Keratinocyte (primary cell): ENCODE results near the gene RAPGEF4. TPM values are rescaled to one million over a fixed set of nuclear protein-coding genes. Genes with fewer than 3 reads are reported as not detected.

Experiments used
- DNase-seq: peaks from one replicate; pipeline ENCODE4 v3.0.0-alpha.2; 2011; ENCODE audit warnings: low read depth, missing footprints, low spot score
- FAIRE-seq: peaks from 2 replicates; lab custom pipeline; 2011; peaks lifted over from hg19 to GRCh38; lab: Jason Lieb, UNC
- H2AFZ ChIP-seq: 2 replicates; pipeline ENCODE4 v1.6.0; 2012; ENCODE audit warnings: low read length, control low read depth, inconsistent platforms; ENCODE audit not compliant: control insufficient read depth
- H3K27ac ChIP-seq: 2 replicates; pipeline ENCODE4 v1.5.1; 2011; ENCODE audit warnings: low read length; ENCODE audit not compliant: control insufficient read depth, insufficient read depth
- H3K27me3 ChIP-seq: 3 replicates; pipeline ENCODE4 v1.6.0; 2011; ENCODE audit warnings: low read length; ENCODE audit not compliant: control insufficient read depth, insufficient read depth; ENCODE audit errors: extremely low read depth
- H3K36me3 ChIP-seq, 2 experiments: 2 replicates in 1 of 2; 3 replicates in 1 of 2; pipeline ENCODE4 v1.5.1; 2011; ENCODE audit warnings: low read length in 2 of 2, mild to moderate bottlenecking in 1 of 2; ENCODE audit not compliant: control insufficient read depth in 2 of 2, insufficient read depth in 2 of 2; ENCODE audit errors: extremely low read depth in 1 of 2
- H3K4me1 ChIP-seq: 3 replicates; pipeline ENCODE4 v1.5.1; 2011; ENCODE audit warnings: low read length; ENCODE audit not compliant: control insufficient read depth, insufficient read depth; ENCODE audit errors: extremely low read depth
- H3K4me2 ChIP-seq: 3 replicates; pipeline ENCODE4 v1.6.0; 2011; ENCODE audit warnings: low read depth, low read length; ENCODE audit not compliant: control insufficient read depth, insufficient read depth; ENCODE audit errors: extremely low read depth
- H3K4me3 ChIP-seq, 3 experiments: fragments of 200-600 bp in 1 of 3; sonication (generic) in 1 of 3; 2 replicates in 2 of 3; 3 replicates in 1 of 3; pipeline ENCODE4 v1.5.1; 2011 to 2016; ENCODE audit warnings: low read length in 3 of 3, mild to moderate bottlenecking in 3 of 3, control low read depth in 2 of 3, inconsistent platforms in 1 of 3, low read depth in 1 of 3, mixed read lengths in 1 of 3, mixed run types in 1 of 3, moderate library complexity in 1 of 3; ENCODE audit not compliant: control insufficient read depth in 2 of 3, insufficient read depth in 2 of 3; ENCODE audit errors: extremely low read depth in 1 of 3
- H3K79me2 ChIP-seq: 2 replicates; pipeline ENCODE4 v1.6.0; 2012; ENCODE audit warnings: low read length; ENCODE audit not compliant: control insufficient read depth, insufficient read depth
- H3K9ac ChIP-seq: 3 replicates; pipeline ENCODE4 v1.6.0; 2011; ENCODE audit warnings: low read length; ENCODE audit not compliant: control insufficient read depth, insufficient read depth; ENCODE audit errors: extremely low read depth
- H3K9me1 ChIP-seq: 3 replicates; pipeline ENCODE4 v1.6.0; 2011; ENCODE audit warnings: low read length; ENCODE audit not compliant: control insufficient read depth, insufficient read depth; ENCODE audit errors: extremely low read depth
- H3K9me3 ChIP-seq: 2 replicates; pipeline ENCODE4 v1.5.1; 2012; ENCODE audit warnings: low read depth, low read length; ENCODE audit not compliant: control insufficient read depth
- H4K20me1 ChIP-seq: 3 replicates; pipeline ENCODE4 v1.6.0; 2011; ENCODE audit warnings: low read length; ENCODE audit not compliant: control insufficient read depth, insufficient read depth; ENCODE audit errors: extremely low read depth
- EZH2 ChIP-seq: IDR thresholded peaks from one replicate; pipeline ENCODE4 v1.6.1; 2012; ENCODE audit warnings: inconsistent platforms, mild to moderate bottlenecking, low read length, moderate library complexity
- dilution Hi-C: fragments of 300-500 bp; cut with MboI; formaldehyde crosslinking; loops from one replicate; pipeline ENCODE4 v1.7.0; 2020; ENCODE audit warnings: low sequenced_read_pairs; ENCODE audit not compliant: extremely low pct_ligation_motif_present
- polyA plus RNA-seq, 5 experiments: library from polyadenylated mRNA; depleted of rRNA in 3 of 5; stranded (reverse) in 3 of 5; stranded (forward) in 1 of 5; unstranded in 1 of 5; fragments of >200 nt; gene quantifications; 1 replicate in 1 of 5; 2 replicates in 3 of 5; 3 replicates in 1 of 5; pipeline versions ENCODE4 v1.2.1 to v1.2.3, GENCODE V29; 2011 to 2012; ENCODE audit warnings: missing spikeins in 2 of 5, low read depth in 1 of 5, low replicate concordance in 1 of 5
- TF ChIP-seq, protein P1 (sequence below), 3 experiments: IDR thresholded peaks in 1 of 3; conservative IDR thresholded peaks in 1 of 3; optimal IDR thresholded peaks in 1 of 3; 2 replicates in 2 of 3; 3 replicates in 1 of 3; pipeline versions ENCODE3 to v1.5.1; 2011; ENCODE audit warnings: low read length in 3 of 3, mild to moderate bottlenecking in 3 of 3, moderate library complexity in 2 of 3, control low read depth in 1 of 3, inconsistent platforms in 1 of 3; ENCODE audit not compliant: insufficient read depth in 2 of 3; ENCODE audit errors: extremely low read depth in 1 of 3

RAPGEF4 gene
- polyA plus RNA-seq, 1 donor (not counting 4 experiments of a cell fraction or from before 2014, with no cell fraction given) = 1.6 TPM

GRCh38 chr2:172953411-172953810 is 217.8 kb downstream of the RAPGEF4 start:
- dilution Hi-C loops = no loop called here
- no peak overlapping the region for H3K4me2 ChIP-seq
- no peak overlapping the region for H3K27ac ChIP-seq
- TF ChIP-seq, protein P1, sequence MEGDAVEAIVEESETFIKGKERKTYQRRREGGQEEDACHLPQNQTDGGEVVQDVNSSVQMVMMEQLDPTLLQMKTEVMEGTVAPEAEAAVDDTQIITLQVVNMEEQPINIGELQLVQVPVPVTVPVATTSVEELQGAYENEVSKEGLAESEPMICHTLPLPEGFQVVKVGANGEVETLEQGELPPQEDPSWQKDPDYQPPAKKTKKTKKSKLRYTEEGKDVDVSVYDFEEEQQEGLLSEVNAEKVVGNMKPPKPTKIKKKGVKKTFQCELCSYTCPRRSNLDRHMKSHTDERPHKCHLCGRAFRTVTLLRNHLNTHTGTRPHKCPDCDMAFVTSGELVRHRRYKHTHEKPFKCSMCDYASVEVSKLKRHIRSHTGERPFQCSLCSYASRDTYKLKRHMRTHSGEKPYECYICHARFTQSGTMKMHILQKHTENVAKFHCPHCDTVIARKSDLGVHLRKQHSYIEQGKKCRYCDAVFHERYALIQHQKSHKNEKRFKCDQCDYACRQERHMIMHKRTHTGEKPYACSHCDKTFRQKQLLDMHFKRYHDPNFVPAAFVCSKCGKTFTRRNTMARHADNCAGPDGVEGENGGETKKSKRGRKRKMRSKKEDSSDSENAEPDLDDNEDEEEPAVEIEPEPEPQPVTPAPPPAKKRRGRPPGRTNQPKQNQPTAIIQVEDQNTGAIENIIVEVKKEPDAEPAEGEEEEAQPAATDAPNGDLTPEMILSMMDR (optimal IDR thresholded peaks at IDR 0.05 in 1 of 3, IDR thresholded peaks at IDR 0.05 in 1 of 3, conservative IDR thresholded peaks at IDR 0.05 in 1 of 3; ENCODE audit: extremely low read depth in 1 of 3, insufficient read depth in 2 of 3, low read length in 3 of 3) = no peak
- TF ChIP-seq EZH2 = no peak
- H3K9me3 ChIP-seq = no peaks in the 10 kb centered on the region
- no peaks in the 10 kb centered on the region for H4K20me1 ChIP-seq
- no peak for DNase-seq
- H3K79me2 ChIP-seq = no peaks in the 10 kb centered on the region
- peaks cover 13% of the 10 kb centered on the region for H3K4me1 ChIP-seq
- no peaks in the 10 kb centered on the region for H3K36me3 ChIP-seq
- H3K9ac ChIP-seq = no peak overlapping the region
- FAIRE-seq = no peak
- H3K9me1 ChIP-seq = no peaks in the 10 kb centered on the region
- no peaks in the 10 kb centered on the region for H3K27me3 ChIP-seq
- H2AFZ ChIP-seq = no peak overlapping the region
- no peak overlapping the region for H3K4me3 ChIP-seq

DNA sequence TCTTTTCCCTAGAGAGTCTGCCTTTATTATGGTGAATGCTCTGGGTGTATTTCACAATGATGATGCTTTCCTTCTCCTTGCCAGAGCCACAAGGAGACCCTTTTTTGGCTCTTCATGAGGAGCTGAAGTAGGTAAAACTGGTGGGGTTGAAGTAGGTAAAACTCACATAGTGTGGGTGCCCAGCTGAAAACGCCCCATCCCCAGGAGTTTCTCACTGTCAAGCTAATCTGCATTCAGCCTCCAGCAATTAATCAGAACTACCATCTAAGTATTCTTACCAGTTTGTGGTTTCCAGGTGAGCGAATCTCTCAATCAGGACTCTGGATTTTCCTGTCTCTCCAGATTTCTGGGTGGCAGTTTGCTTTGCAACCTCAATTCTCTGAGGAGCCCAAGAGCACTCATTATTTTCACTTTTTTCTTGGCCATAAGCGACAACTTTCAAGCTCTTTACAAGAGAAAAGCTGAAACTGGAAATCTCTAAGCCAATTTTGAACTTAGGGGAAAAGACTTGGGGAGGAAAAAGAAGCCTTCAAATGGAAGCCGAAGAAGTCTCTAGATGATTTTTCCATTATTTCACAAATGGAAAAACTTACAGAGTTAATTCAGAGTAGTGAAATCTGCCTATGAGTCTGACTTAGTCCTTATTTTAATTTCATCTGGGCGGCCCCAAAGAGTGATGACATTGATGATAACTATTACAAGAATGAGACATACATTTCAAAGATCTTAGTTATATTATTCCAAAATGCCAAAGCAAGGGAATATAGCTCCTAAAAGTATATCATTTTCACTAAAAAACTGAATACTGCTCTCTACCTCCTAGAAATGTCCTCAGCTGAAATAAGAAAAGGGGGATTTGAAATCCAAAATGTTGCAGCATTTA is 218.6 kb downstream of the RAPGEF4 start:
- H3K27me3 ChIP-seq = no peaks in the 10 kb centered on the region
- H2AFZ ChIP-seq = no peak overlapping the region
- peak overlapping the region; percentile 0 for H3K4me2 ChIP-seq
- no peaks in the 10 kb centered on the region for H3K9me3 ChIP-seq
- no peaks in the 10 kb centered on the region for H3K9me1 ChIP-seq
- H3K4me3 ChIP-seq = no peak overlapping the region
- H3K9ac ChIP-seq = no peak overlapping the region
- H3K4me1 ChIP-seq = peaks cover 13% of the 10 kb centered on the region
- no peaks in the 10 kb centered on the region for H4K20me1 ChIP-seq
- no peak overlapping the region for H3K27ac ChIP-seq
- no peak for TF ChIP-seq EZH2
- TF ChIP-seq, protein P1 (optimal IDR thresholded peaks at IDR 0.05 in 1 of 3, IDR thresholded peaks at IDR 0.05 in 1 of 3, conservative IDR thresholded peaks at IDR 0.05 in 1 of 3; ENCODE audit: extremely low read depth in 1 of 3, insufficient read depth in 2 of 3, low read length in 3 of 3) = no peak
- no peak for DNase-seq
- FAIRE-seq = peak; percentile 26
- H3K36me3 ChIP-seq = no peaks in the 10 kb centered on the region
- dilution Hi-C loops = no loop called here
- no peaks in the 10 kb centered on the region for H3K79me2 ChIP-seq
